Endothelial cell of umbilical vein (primary cell): ENCODE results near the gene HMMR. TPM values are rescaled to one million over a fixed set of nuclear protein-coding genes. Genes with fewer than 3 reads are reported as not detected.
A peak's percentile ranks its signal among the peaks of the same experiment; 100 is the strongest.

Experiments
- BruUV-seq: library from RNA; stranded (reverse); fragments of 400-500 nt; replicated peaks from 2 replicates; lab custom pipeline; 2021; lab: Mats Ljungman, UMichigan
- CTCF ChIA-PET: fragments of 300-600, 350-600 bp; sonication (Branson Sonifier 250); formaldehyde crosslinking; loops from one replicate; lab custom pipeline; 2021; ENCODE audit warnings: antibody characterized with exemption, inconsistent platforms; lab: Charles Lee
- POLR2A ChIA-PET: fragments of 300-600, 350-600 bp; sonication (Branson Sonifier 250); formaldehyde crosslinking; loops from one replicate; lab custom pipeline; 2021; ENCODE audit warnings: antibody characterized with exemption, inconsistent platforms; lab: Charles Lee
- DNase-seq: peaks from one replicate; pipeline ENCODE4 v3.0.0-alpha.2; 2011; ENCODE audit warnings: low read depth, low spot score
- FAIRE-seq: peaks from 2 replicates; lab custom pipeline; 2011; peaks lifted over from hg19 to GRCh38; lab: Jason Lieb, UNC
- H2AFZ ChIP-seq: 2 replicates; pipeline ENCODE4 v1.6.0; 2012; ENCODE audit warnings: low read depth, low read length, control low read depth, inconsistent platforms
- H3K27ac ChIP-seq: 2 replicates; pipeline ENCODE4 v1.5.1; 2011; ENCODE audit warnings: low read depth, mild to moderate bottlenecking, control low read depth, low read length, moderate library complexity; ENCODE audit not compliant: insufficient read depth
- H3K27me3 ChIP-seq, 2 experiments: 2 replicates each; pipeline versions ENCODE4 v1.6.0 to v1.6.1; 2011; ENCODE audit warnings: low read length in 2 of 2, mixed read lengths in 1 of 2; ENCODE audit not compliant: control insufficient read depth in 2 of 2, insufficient read depth in 2 of 2
- H3K36me3 ChIP-seq, 2 experiments: 2 replicates in 1 of 2; 3 replicates in 1 of 2; pipeline ENCODE4 v1.5.1; 2011; ENCODE audit warnings: low read length in 2 of 2, mild to moderate bottlenecking in 1 of 2, moderate library complexity in 1 of 2; ENCODE audit not compliant: control insufficient read depth in 2 of 2, insufficient read depth in 2 of 2; ENCODE audit errors: extremely low read depth in 1 of 2
- H3K4me1 ChIP-seq: 3 replicates; pipeline ENCODE4 v1.5.1; 2011; ENCODE audit warnings: mild to moderate bottlenecking, low read length; ENCODE audit not compliant: control insufficient read depth, insufficient read depth; ENCODE audit errors: extremely low read depth
- H3K4me2 ChIP-seq: 2 replicates; pipeline ENCODE4 v1.6.1; 2011; ENCODE audit warnings: low read length, control low read depth, mixed read lengths; ENCODE audit not compliant: insufficient read depth
- H3K4me3 ChIP-seq, 3 experiments: fragments of 200-600 bp in 1 of 3; sonication (generic), shearing (Covaris generic) in 1 of 3; replicated peaks in 1 of 3; 2 replicates each; pipeline ENCODE4 v1.5.1; 2011 to 2016; ENCODE audit warnings: control low read depth in 3 of 3, low read length in 3 of 3, mild to moderate bottlenecking in 2 of 3, inconsistent platforms in 1 of 3, low read depth in 1 of 3, moderate library complexity in 1 of 3; ENCODE audit not compliant: insufficient read depth in 1 of 3
- H3K79me2 ChIP-seq: 2 replicates; pipeline ENCODE4 v1.6.0; 2012; ENCODE audit warnings: low read length, inconsistent platforms; ENCODE audit not compliant: control insufficient read depth, insufficient read depth
- H3K9ac ChIP-seq: replicated peaks from 2 replicates; pipeline ENCODE3; 2011; ENCODE audit warnings: low read length, control low read depth; ENCODE audit not compliant: insufficient read depth; ENCODE audit errors: extremely low read depth
- H3K9me1 ChIP-seq: replicated peaks from 3 replicates; pipeline ENCODE4 v1.6.0; 2011; ENCODE audit warnings: mild to moderate bottlenecking, low read length; ENCODE audit not compliant: control insufficient read depth, insufficient read depth; ENCODE audit errors: extremely low read depth
- H3K9me3 ChIP-seq: replicated peaks from 2 replicates; pipeline ENCODE4 v1.5.1; 2012; ENCODE audit warnings: low read length, inconsistent platforms; ENCODE audit not compliant: control insufficient read depth, insufficient read depth
- H4K20me1 ChIP-seq: replicated peaks from 2 replicates; pipeline ENCODE3; 2011; ENCODE audit warnings: mild to moderate bottlenecking, low read length; ENCODE audit not compliant: control insufficient read depth, insufficient read depth; ENCODE audit errors: extremely low read depth
- CTCF ChIP-seq, 2 donors: IDR thresholded peaks; 1 replicate in 1 of 2; 2 replicates in 1 of 2; pipeline ENCODE4 v1.5.1; 2011; ENCODE audit warnings: low read length in 2 of 2, mild to moderate bottlenecking in 2 of 2, moderate library complexity in 2 of 2, control low read depth in 1 of 2, inconsistent platforms in 1 of 2, low read depth in 1 of 2; ENCODE audit not compliant: insufficient read depth in 1 of 2; ENCODE audit errors: extremely low read depth in 1 of 2
- EZH2 ChIP-seq: IDR thresholded peaks from 2 replicates; pipeline ENCODE4 v1.6.1; 2012; ENCODE audit warnings: borderline replicate concordance, low read depth, mild to moderate bottlenecking, moderate library complexity, low read length, inconsistent platforms; ENCODE audit not compliant: severe bottlenecking
- FOS ChIP-seq: IDR thresholded peaks from 2 replicates; pipeline ENCODE4 v1.6.1; 2011; ENCODE audit warnings: mild to moderate bottlenecking, low read length, moderate library complexity, borderline replicate concordance; ENCODE audit not compliant: insufficient read depth
- GATA2 ChIP-seq: IDR thresholded peaks from 2 replicates; pipeline ENCODE4 v1.7.0; 2011; ENCODE audit warnings: low read depth, mild to moderate bottlenecking, moderate library complexity, mixed read lengths, low read length; ENCODE audit not compliant: insufficient read length, insufficient read depth
- JUN ChIP-seq: IDR thresholded peaks from 2 replicates; pipeline ENCODE4 v1.6.1; 2011; ENCODE audit warnings: borderline replicate concordance, low read depth; ENCODE audit not compliant: insufficient read length, insufficient read depth
- MAX ChIP-seq: IDR thresholded peaks from 2 replicates; pipeline ENCODE4 v1.6.1; 2011; ENCODE audit not compliant: insufficient read depth, insufficient read length
- MYC ChIP-seq: IDR thresholded peaks from one replicate; pipeline ENCODE4 v1.6.1; 2011; ENCODE audit warnings: mild to moderate bottlenecking, low read depth, low read length
- POLR2A ChIP-seq: IDR thresholded peaks from 2 replicates; pipeline ENCODE4 v1.6.1; 2012; ENCODE audit warnings: low read depth, mild to moderate bottlenecking, control low read depth, low read length
- POLR2AphosphoS5 ChIP-seq: IDR thresholded peaks from 2 replicates; pipeline ENCODE4 v1.6.1; 2012; ENCODE audit warnings: low read depth, mild to moderate bottlenecking, control low read depth, low read length, moderate library complexity; ENCODE audit not compliant: insufficient read depth
- dilution Hi-C: fragments of 300-500 bp; cut with MboI; formaldehyde crosslinking; loops from one replicate; pipeline ENCODE4 v1.15.0; 2019; ENCODE audit warnings: low sequenced_read_pairs; ENCODE audit not compliant: extremely low pct_ligation_motif_present
- intact Hi-C: fragments of 100-400 bp; cut with micrococcal nuclease; formaldehyde crosslinking; loops from one replicate; pipeline ENCODE4 v1.10.0; 2022
- polyA plus RNA-seq, 4 experiments: library from polyadenylated mRNA; depleted of rRNA in 3 of 4; stranded (reverse) in 3 of 4; unstranded in 1 of 4; fragments of >200 nt; gene quantifications; 2 replicates each; pipeline versions ENCODE4 v1.2.1 to v1.2.3, GENCODE V29; 2011 to 2012; ENCODE audit warnings: missing spikeins in 1 of 4
- total RNA-seq: library from RNA; stranded (reverse); gene quantifications from 2 replicates; pipeline ENCODE4 v1.2.3, GENCODE V29; 2021

Gene HMMR
- total and polyA plus RNA-seq, 2 donors (not counting 3 experiments of a cell fraction or from before 2014, with no cell fraction given), result 5.5 to 31.0 TPM

- Histone ChIP-seq H3K36me3 (no peaks in the 10 kb centered on the region), H3K4me3 (peak within 1 kb of the TSS; percentile 59 to 98 (median 72)), H3K9ac (peak within 1 kb of the TSS; percentile 84), H3K4me1 (peaks cover 37% of the 10 kb centered on the region), H4K20me1 (peaks cover under 1% of the 10 kb centered on the region), H3K27me3 (no peaks in the 10 kb centered on the region), H3K79me2 (peaks cover 48% of the 10 kb centered on the region), H2AFZ (peak within 1 kb of the TSS; percentile 79), H3K4me2 (peak within 1 kb of the TSS; percentile 97), H3K27ac (peak within 1 kb of the TSS; percentile 70), H3K9me1 (no peaks in the 10 kb centered on the region), H3K9me3 (no peaks in the 10 kb centered on the region)
- CTCF ChIA-PET, result interaction anchor here (0.8 to 1.5 kb wide), 5 partner anchors 21 to 65 kb away, joined by 3 to 15 read pairs (median 4); partner anchors contain the start of genes HMMR and NUDCD2
- dilution Hi-C loops (no loop called here), intact Hi-C loops (loop anchor here (1.0 to 5.0 kb wide), 7 partner anchors 44 to 697 kb away; partner anchors contain the start of gene CCNG1)
- TF ChIP-seq CTCF (IDR thresholded peaks at IDR 0.05; ENCODE audit: extremely low read depth in 1 of 2, insufficient read depth in 1 of 2, low read depth in 1 of 2, low read length in 2 of 2) (peak; percentile 52 to 68), MAX (peak; percentile 24), MYC (no peak), JUN (no peak), POLR2A (peak; percentile 93), POLR2AphosphoS5 (peak; percentile 90), EZH2 (no peak), FOS (no peak), GATA2 (no peak)
- FAIRE-seq, result peak; percentile 79
- POLR2A ChIA-PET, result interaction anchor here (0.8 to 1.1 kb wide), 2 partner anchors 44 to 45 kb away, joined by 6 to 15 read pairs; partner anchors contain the start of genes HMMR and NUDCD2
- DNase-seq, result peak; percentile 97
- no TSS peak for BruUV-seq
Measured at GRCh38 chr5:163505368-163506094, 45.1 kb downstream of the HMMR start, which contains the start of gene MAT2B. MAT2B (plus strand) TSS chr5:163505619; CDS start chr5:163505687, 68 bp downstream.
